SK-N-SH (cell line): Measurements from ENCODE around the gene EIF1AD. TPM values are rescaled to one million over a fixed set of nuclear protein-coding genes. Genes with fewer than 3 reads are reported as not detected.

Experiments
- CTCF ChIA-PET: fragments of 300-600, 350-600 bp; formaldehyde crosslinking; extraction: SDS; loops from one replicate; lab custom pipeline; 2021; lab: Yijun Ruan, JAX
- POLR2A ChIA-PET: fragments of 350-600 bp; sonication (Branson Sonifier 250); formaldehyde crosslinking; extraction: SDS; loops from one replicate; lab custom pipeline; 2020; ENCODE audit warnings: antibody characterized with exemption, inconsistent platforms; lab: Yijun Ruan, JAX
- DNase-seq: peaks from one replicate; pipeline ENCODE4 v3.0.0; 2012
- H2AFZ ChIP-seq: fragments of 200-600 bp; sonication (generic); 2 replicates; pipeline ENCODE4 v1.8.1; 2016; ENCODE audit warnings: antibody characterized with exemption, mild to moderate bottlenecking, low read depth
- H3F3A ChIP-seq: fragments of 200-600 bp; sonication (generic); replicated peaks from 2 replicates; pipeline ENCODE3; 2016; ENCODE audit warnings: antibody characterized with exemption, mild to moderate bottlenecking; ENCODE audit not compliant: insufficient read depth
- H3K27ac ChIP-seq, 2 experiments: fragments of 200-500 bp in 1 of 2; fragments of 200-600 bp in 1 of 2; sonication (Bioruptor generic) in 1 of 2; sonication (generic), shearing (Covaris generic) in 1 of 2; 2 replicates each; pipeline versions ENCODE4 v1.5.1 to v1.6.1; 2014 to 2016; ENCODE audit warnings: low read depth in 2 of 2, inconsistent platforms in 1 of 2, low read length in 1 of 2, mild to moderate bottlenecking in 1 of 2, mixed read lengths in 1 of 2
- H3K27me3 ChIP-seq: fragments of 200-600 bp; sonication (generic), shearing (Covaris generic); 2 replicates; pipeline ENCODE4 v1.6.1; 2016; ENCODE audit warnings: mixed run types; ENCODE audit not compliant: insufficient read depth
- H3K36me3 ChIP-seq, 2 experiments: fragments of 200-500 bp in 1 of 2; fragments of 200-600 bp in 1 of 2; sonication (Bioruptor generic) in 1 of 2; sonication (generic) in 1 of 2; replicated peaks in 1 of 2; 2 replicates each; pipeline versions ENCODE3 to v1.5.1; 2014 to 2016; ENCODE audit warnings: low read length in 1 of 2, mild to moderate bottlenecking in 1 of 2; ENCODE audit not compliant: insufficient read depth in 2 of 2, control insufficient read depth in 1 of 2
- H3K4me1 ChIP-seq, 2 experiments: fragments of 200-500 bp in 1 of 2; fragments of 200-600 bp in 1 of 2; sonication (Bioruptor generic) in 1 of 2; sonication (generic), shearing (Covaris generic) in 1 of 2; 2 replicates each; pipeline versions ENCODE4 v1.5.1 to v1.6.1; 2014 to 2016; ENCODE audit warnings: low read depth in 1 of 2, low read length in 1 of 2, mixed run types in 1 of 2; ENCODE audit not compliant: insufficient read depth in 2 of 2, control insufficient read depth in 1 of 2
- H3K4me2 ChIP-seq: fragments of 200-600 bp; sonication (generic), shearing (Covaris generic); 2 replicates; pipeline ENCODE4 v1.6.1; 2017; ENCODE audit warnings: mixed run types
- H3K4me3 ChIP-seq, 2 experiments: fragments of 200-500 bp in 1 of 2; fragments of 200-600 bp in 1 of 2; sonication (Bioruptor generic) in 1 of 2; sonication (generic), shearing (Covaris generic) in 1 of 2; 2 replicates each; pipeline versions ENCODE4 v1.5.1 to v1.8.1; 2014 to 2016; ENCODE audit warnings: low read depth in 2 of 2, inconsistent platforms in 1 of 2, low read length in 1 of 2, mild to moderate bottlenecking in 1 of 2, mixed read lengths in 1 of 2, moderate library complexity in 1 of 2
- H3K79me2 ChIP-seq: fragments of 200-600 bp; sonication (generic); 2 replicates; pipeline ENCODE4 v1.8.1; 2017; ENCODE audit warnings: mild to moderate bottlenecking; ENCODE audit not compliant: insufficient read depth
- H3K9ac ChIP-seq: fragments of 200-600 bp; sonication (generic); 2 replicates; pipeline ENCODE4 v1.6.1; 2017; ENCODE audit warnings: mixed run types
- H3K9me2 ChIP-seq: fragments of 200-600 bp; sonication (generic); 2 replicates; pipeline ENCODE4 v1.6.1; 2017; ENCODE audit warnings: mixed run types
- H3K9me3 ChIP-seq: fragments of 200-600 bp; sonication (generic); 2 replicates; pipeline ENCODE4 v1.6.1; 2017; ENCODE audit warnings: mixed run types, mild to moderate bottlenecking, moderate library complexity
- H4K20me1 ChIP-seq: fragments of 200-600 bp; sonication (generic); 2 replicates; pipeline ENCODE4 v1.6.1; 2017; ENCODE audit warnings: mild to moderate bottlenecking, mixed run types; ENCODE audit not compliant: insufficient read depth
- CTCF ChIP-seq: fragments of 200-600 bp; sonication (generic); IDR thresholded peaks from 2 replicates; pipeline ENCODE4 v1.6.1; 2017; ENCODE audit warnings: antibody characterized with exemption, mild to moderate bottlenecking, moderate library complexity
- MAX ChIP-seq: IDR thresholded peaks from 2 replicates; pipeline ENCODE4 v1.4.0; 2012; ENCODE audit warnings: low read depth
- MEF2A ChIP-seq: IDR thresholded peaks from 2 replicates; pipeline ENCODE4 v1.4.0; 2012; ENCODE audit warnings: low read depth, borderline replicate concordance
- NFIC ChIP-seq: IDR thresholded peaks from 2 replicates; pipeline ENCODE4 v1.4.0; 2012; ENCODE audit warnings: borderline replicate concordance
- RAD21 ChIP-seq: IDR thresholded peaks from 2 replicates; pipeline ENCODE4 v1.6.1; 2012; ENCODE audit warnings: mild to moderate bottlenecking, low read length
- TCF12 ChIP-seq: IDR thresholded peaks from 2 replicates; pipeline ENCODE4 v1.4.0; 2012
- USF1 ChIP-seq: IDR thresholded peaks from 2 replicates; pipeline ENCODE4 v1.4.0; 2012; ENCODE audit warnings: low read depth, borderline replicate concordance
- YY1 ChIP-seq: IDR thresholded peaks from 2 replicates; pipeline ENCODE4 v1.4.0; 2012; ENCODE audit warnings: low read depth, mild to moderate bottlenecking
- WGBS: methylation state at CpG from one replicate; pipeline ENCODE4 v1.1.6; 2017; ENCODE audit warnings: low lambda C conversion rate; 5-methylcytosine and 5-hydroxymethylcytosine counted together
- polyA plus RNA-seq, 3 experiments: library from polyadenylated mRNA; depleted of rRNA; stranded (reverse); fragments of >200 nt; gene quantifications; 2 replicates each; pipeline ENCODE4 v1.2.3, GENCODE V29; 2012
- TF ChIP-seq, protein P1 (sequence below): IDR thresholded peaks from 2 replicates; pipeline ENCODE4 v1.6.1; 2012; ENCODE audit warnings: mild to moderate bottlenecking, low read depth, low read length, moderate library complexity
- TF ChIP-seq, protein P2 (sequence below): fragments of 150-350 bp; IDR thresholded peaks from 2 replicates; pipeline ENCODE4 v1.6.1; 2016; ENCODE audit warnings: mild to moderate bottlenecking, low read depth, low read length

The EIF1AD gene
- polyA plus RNA-seq, 1 of the 3 experiments (the other 2 are of a cell fraction): 28.9 TPM

DNA sequence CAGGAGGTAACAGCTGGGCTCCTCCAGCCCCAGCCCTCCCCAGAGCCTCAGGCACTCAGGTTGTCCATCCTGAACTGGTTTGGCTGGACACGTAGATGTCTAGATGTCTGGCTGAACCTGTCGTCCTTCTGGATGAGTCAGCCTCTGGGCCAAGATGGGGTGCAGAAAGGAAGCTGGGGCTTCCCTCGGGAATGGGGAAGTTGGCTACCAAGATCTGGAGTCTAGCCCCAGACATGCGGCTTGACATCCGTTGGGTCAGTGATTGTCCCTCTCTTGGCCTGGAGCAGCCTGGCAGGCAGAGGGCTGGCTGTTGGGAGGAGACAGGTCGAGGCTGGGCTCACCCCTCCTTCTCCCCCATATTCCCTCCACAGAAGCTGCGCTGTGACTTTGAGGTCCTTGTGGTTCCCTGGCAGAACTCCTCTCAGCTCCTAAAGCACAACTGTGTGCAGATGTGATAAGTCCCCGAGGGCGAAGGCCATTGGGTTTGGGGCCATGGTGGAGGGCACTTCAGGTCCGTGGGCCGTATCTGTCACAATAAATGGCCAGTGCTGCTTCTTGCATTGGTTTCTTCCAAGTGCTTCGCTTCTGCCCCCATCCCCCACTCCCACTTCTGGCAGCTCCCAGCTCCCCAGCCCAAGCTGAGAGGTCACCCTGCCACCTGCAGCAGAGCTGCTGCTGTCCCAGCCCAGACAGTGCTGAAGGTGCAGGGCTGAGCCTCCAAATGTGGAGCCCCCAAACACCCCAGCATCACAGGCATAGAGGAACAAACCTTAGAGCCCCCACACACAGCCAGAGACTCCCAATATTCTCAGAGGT is 11.2 kb upstream of the EIF1AD start:
- H3K9me2 ChIP-seq: no peaks in the 10 kb centered on the region
- H3K9me3 ChIP-seq: no peaks in the 10 kb centered on the region
- no peak overlapping the region for H3K9ac ChIP-seq
- no peak overlapping the region for H2AFZ ChIP-seq
- peaks cover 36% of the 10 kb centered on the region for H3F3A ChIP-seq
- H3K4me1 ChIP-seq: peaks cover 15 to 29% of the 10 kb centered on the region in 2 experiments; a peak in 3 of 4 replicates
- CTCF ChIA-PET: interaction anchor here (1.6 to 4.3 kb wide), 4 partner anchors 10 to 55 kb away, joined by 6 to 36 read pairs (median 8); partner anchors contain the start of genes BANF1 and EIF1AD
- POLR2A ChIA-PET: no interaction called here
- 0 out of 4 replicates have a peak overlapping the region, but pooled peaks of 1 of the 2 experiments have one; percentile 92 for H3K27ac ChIP-seq
- no peak overlapping the region for H3K4me3 ChIP-seq
- no peak for DNase-seq
- H3K4me2 ChIP-seq: no peak overlapping the region
- peaks cover 15% of the 10 kb centered on the region; the same call in 1 of the 2 replicates for H3K79me2 ChIP-seq
- no peak for TF ChIP-seq RAD21
- TF ChIP-seq, protein P1, sequence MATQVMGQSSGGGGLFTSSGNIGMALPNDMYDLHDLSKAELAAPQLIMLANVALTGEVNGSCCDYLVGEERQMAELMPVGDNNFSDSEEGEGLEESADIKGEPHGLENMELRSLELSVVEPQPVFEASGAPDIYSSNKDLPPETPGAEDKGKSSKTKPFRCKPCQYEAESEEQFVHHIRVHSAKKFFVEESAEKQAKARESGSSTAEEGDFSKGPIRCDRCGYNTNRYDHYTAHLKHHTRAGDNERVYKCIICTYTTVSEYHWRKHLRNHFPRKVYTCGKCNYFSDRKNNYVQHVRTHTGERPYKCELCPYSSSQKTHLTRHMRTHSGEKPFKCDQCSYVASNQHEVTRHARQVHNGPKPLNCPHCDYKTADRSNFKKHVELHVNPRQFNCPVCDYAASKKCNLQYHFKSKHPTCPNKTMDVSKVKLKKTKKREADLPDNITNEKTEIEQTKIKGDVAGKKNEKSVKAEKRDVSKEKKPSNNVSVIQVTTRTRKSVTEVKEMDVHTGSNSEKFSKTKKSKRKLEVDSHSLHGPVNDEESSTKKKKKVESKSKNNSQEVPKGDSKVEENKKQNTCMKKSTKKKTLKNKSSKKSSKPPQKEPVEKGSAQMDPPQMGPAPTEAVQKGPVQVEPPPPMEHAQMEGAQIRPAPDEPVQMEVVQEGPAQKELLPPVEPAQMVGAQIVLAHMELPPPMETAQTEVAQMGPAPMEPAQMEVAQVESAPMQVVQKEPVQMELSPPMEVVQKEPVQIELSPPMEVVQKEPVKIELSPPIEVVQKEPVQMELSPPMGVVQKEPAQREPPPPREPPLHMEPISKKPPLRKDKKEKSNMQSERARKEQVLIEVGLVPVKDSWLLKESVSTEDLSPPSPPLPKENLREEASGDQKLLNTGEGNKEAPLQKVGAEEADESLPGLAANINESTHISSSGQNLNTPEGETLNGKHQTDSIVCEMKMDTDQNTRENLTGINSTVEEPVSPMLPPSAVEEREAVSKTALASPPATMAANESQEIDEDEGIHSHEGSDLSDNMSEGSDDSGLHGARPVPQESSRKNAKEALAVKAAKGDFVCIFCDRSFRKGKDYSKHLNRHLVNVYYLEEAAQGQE: peak; percentile 85
- no peaks in the 10 kb centered on the region for H4K20me1 ChIP-seq
- H3K27me3 ChIP-seq: no peaks in the 10 kb centered on the region
- WGBS: 83% methylated on average over 9 of the region's 12 CpGs
- no peaks in the 10 kb centered on the region for H3K36me3 ChIP-seq

- H3K4me3 ChIP-seq: no peak overlapping the region
- H3K9me3 ChIP-seq: no peaks in the 10 kb centered on the region
- ChIA-PET CTCF (interaction anchor here (1.6 to 4.3 kb wide), 4 partner anchors 10 to 56 kb away, joined by 6 to 36 read pairs (median 8); partner anchors contain the start of genes BANF1 and EIF1AD), POLR2A (no interaction called here)
- no peak overlapping the region for H2AFZ ChIP-seq
- no peak overlapping the region for H3K4me2 ChIP-seq
- peaks cover 15 to 29% of the 10 kb centered on the region in 2 experiments; a peak in 3 of 4 replicates for H3K4me1 ChIP-seq
- no peak overlapping the region for H3K27ac ChIP-seq
- TF ChIP-seq YY1: no peak
- no peak for TF ChIP-seq NFIC
- TF ChIP-seq, protein P2, sequence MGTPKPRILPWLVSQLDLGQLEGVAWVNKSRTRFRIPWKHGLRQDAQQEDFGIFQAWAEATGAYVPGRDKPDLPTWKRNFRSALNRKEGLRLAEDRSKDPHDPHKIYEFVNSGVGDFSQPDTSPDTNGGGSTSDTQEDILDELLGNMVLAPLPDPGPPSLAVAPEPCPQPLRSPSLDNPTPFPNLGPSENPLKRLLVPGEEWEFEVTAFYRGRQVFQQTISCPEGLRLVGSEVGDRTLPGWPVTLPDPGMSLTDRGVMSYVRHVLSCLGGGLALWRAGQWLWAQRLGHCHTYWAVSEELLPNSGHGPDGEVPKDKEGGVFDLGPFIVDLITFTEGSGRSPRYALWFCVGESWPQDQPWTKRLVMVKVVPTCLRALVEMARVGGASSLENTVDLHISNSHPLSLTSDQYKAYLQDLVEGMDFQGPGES: no peak
- no peak for TF ChIP-seq CTCF
- no peak for TF ChIP-seq MAX
- no peak for TF ChIP-seq USF1
- no peak for TF ChIP-seq TCF12
- no peak for TF ChIP-seq MEF2A
- no peaks in the 10 kb centered on the region for H3K27me3 ChIP-seq
- H3K9ac ChIP-seq: no peak overlapping the region
- H4K20me1 ChIP-seq: no peaks in the 10 kb centered on the region
- DNase-seq: no peak
- 62% methylated on average over 10 of the region's 12 CpGs for WGBS
- peaks cover 43% of the 10 kb centered on the region for H3F3A ChIP-seq
- H3K79me2 ChIP-seq: peaks cover 11% of the 10 kb centered on the region; the same call in 1 of the 2 replicates
- no peaks in the 10 kb centered on the region for H3K36me3 ChIP-seq
- no peaks in the 10 kb centered on the region for H3K9me2 ChIP-seq
Measured at GRCh38 chr11:66012371-66012945, 10.5 kb upstream of the EIF1AD start.
